Subcutaneous adipose tissue (tissue), 4 donors: ENCODE data around the gene HEPHL1. TPM values are rescaled to one million over a fixed set of nuclear protein-coding genes. Genes with fewer than 3 reads are reported as not detected.

Source experiments
- total RNA-seq, 4 donors: library from RNA; depleted of rRNA; stranded (reverse); fragments of >200 nt; gene quantifications; one replicate each; pipeline ENCODE4 v1.1.0, GENCODE V29; 2016
- TF ChIP-seq, protein P1 (sequence below): fragments of 450-650 bp; IDR thresholded peaks from one replicate; pipeline ENCODE4 v1.5.1; 2016; ENCODE audit warnings: low read depth, mild to moderate bottlenecking, control low read depth, antibody characterized with exemption, moderate library complexity

Gene HEPHL1
- total RNA-seq, 4 donors from 2014 or later = not detected

DNA sequence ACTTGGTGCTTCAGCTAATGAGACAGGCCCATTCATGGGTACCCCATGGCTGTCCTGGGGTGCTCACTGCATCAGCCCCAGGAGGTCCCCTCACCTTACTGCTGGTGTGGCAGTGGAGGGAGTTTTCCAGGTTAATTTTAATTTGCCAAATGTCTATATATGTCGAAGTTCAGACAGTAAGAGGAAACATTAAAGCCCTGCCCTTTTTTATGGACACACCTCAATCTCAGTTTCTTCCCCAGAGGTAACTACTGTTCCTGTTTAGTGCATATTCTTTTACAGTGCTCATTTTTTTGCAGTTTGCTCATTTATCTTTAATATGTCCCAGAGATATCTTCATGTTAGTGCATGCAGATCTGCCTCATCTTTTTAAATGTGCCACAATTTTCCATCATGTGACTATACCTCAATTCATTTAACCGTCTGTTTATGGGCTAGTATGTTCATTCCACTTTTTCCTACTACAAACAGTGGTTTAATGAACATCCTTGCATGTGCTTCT is 119.1 kb downstream of the HEPHL1 start:
- TF ChIP-seq, protein P1, sequence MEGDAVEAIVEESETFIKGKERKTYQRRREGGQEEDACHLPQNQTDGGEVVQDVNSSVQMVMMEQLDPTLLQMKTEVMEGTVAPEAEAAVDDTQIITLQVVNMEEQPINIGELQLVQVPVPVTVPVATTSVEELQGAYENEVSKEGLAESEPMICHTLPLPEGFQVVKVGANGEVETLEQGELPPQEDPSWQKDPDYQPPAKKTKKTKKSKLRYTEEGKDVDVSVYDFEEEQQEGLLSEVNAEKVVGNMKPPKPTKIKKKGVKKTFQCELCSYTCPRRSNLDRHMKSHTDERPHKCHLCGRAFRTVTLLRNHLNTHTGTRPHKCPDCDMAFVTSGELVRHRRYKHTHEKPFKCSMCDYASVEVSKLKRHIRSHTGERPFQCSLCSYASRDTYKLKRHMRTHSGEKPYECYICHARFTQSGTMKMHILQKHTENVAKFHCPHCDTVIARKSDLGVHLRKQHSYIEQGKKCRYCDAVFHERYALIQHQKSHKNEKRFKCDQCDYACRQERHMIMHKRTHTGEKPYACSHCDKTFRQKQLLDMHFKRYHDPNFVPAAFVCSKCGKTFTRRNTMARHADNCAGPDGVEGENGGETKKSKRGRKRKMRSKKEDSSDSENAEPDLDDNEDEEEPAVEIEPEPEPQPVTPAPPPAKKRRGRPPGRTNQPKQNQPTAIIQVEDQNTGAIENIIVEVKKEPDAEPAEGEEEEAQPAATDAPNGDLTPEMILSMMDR = no peak

DNA sequence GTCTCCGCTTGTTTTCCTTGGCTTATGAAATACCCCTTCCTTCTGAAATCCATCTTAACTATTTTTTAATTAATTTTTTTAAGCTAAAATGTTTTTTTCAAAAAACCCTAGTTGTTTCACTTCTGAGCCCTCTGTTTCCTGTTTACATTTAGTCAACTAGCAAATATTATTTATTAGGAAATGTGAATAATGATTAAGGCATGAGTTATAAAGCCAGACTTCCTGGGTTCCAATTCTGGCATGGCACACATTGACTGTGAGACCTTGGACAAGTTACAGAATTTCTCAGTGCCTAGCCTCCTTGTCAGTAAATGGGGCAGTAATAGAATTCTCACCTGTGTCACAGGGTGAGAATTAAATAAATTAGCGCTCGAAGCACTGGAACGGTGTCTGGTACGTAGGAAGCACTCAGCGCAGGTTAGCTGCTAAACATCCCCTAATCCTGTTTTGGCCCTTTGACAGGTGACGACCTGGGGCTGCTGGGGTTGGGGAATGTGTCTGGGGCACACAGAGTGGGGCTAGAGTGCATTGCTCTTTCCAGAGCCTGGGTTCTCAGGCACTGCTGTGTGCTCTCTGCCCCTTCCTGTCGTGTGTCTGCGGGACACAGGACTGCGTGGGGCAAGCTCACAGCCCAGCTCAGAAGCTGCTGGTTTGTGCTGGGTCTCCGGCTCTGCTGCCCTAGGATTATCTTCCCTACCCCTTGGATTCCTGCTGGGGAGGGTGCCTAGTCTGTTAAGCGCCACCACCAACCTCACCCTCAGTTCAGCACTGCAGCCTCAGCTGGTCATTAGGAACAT is 120.6 kb downstream of the HEPHL1 start:
- TF ChIP-seq, protein P1 = no peak

DNA sequence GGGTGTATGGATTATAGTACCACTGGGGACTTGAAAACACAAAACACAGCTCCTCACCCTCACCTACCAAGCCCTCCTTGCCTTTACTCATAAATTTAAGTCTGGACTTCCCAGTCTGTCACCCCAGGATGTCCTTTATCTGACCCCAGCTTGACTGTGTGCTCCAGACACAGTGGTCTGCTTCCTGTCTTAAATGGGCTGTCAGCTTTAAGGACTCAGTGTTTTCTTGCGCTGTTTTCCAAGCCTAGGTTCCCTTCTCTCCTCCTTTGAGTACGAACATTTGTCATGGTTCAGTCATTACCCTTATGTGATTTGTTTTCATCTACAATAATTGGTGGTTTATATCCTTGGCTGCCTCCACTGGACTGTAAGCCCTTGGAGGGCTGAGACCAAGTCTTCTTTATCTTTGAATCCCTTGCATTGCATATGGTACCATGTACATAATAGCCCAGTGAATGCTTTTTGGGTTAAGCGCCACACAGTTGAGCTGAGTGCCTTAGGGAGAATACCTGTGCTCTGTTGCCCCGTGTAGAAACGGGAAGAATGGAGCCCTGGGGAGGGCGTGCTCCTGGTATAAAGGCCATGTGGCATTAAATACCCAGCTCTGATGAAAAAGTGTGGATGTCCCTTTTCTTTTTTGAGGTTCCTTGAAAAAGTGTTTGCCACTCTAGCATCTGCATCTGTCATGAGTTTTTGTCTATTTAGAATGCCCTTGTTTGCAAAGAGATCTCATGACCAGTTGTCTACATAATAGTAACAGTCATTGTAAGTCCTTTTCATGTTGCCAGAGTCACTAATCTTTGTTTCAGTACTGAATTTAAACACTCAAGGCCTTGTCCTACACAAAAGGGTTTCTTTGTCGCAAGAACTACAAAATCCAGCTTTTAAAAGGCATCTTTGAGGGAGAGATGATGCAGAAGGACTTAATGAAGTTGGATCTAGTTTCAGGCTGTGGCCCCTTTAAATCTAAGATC is 121.4 kb downstream of the HEPHL1 start:
- TF ChIP-seq, protein P1 = no peak

DNA sequence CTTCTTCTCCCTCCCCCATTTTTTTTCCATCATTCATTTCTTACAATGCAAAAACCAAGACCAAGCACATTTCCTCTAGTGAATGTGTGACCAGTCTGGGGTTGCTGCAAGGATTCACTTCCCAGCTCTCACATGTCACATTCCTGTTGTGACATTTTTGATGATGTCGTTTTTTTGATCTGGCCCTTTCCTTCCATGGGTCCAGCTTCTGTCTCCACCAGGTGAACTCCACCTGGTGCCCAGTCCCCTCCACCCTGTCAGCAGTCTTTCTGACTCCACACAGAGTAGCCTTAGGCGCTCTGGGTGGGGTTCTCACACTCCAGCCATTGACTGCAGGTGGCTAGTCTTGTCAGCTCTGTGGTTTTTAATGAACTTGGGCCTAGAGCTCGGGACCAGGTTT is 123.1 kb downstream of the HEPHL1 start:
- TF ChIP-seq, protein P1 = no peak

DNA sequence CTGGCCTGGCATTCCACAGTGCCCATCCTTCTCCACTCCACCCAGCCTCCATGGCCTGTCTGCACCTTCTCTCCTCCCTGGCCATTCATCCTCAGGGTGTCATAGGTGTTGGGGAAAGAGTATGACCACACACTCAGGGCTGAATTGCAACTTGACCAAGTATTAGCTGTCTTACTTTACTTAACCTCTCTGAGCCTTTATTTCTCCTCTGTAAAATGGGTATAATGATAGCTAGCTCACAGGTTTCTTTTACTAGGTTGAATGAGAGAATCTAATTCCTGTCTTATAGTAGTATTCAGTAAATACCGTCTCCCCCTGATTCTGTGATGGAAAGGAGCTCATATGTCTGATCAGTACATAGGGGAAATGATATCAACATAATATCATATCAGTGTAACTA is 123.5 kb downstream of the HEPHL1 start:
- TF ChIP-seq, protein P1 = no peak

DNA sequence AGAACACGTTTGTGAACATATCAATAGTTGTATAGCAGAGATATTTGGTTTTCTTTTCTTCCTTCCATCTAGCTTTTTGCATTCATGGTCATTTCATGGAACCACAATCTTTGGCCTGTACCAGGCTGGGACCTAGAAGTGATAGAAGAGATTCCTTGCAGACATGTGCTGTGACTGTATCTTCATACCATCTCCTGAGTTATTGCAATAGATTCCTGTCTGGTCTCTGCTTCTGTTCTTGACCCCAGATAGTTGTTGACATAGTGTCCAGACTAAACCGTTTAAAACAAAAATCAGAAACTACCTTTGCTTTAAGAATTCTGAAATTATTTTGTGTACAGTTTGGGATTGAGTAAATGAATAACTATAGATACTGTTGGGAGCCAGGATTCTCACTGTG is 124.3 kb downstream of the HEPHL1 start:
- TF ChIP-seq, protein P1 = no peak

DNA sequence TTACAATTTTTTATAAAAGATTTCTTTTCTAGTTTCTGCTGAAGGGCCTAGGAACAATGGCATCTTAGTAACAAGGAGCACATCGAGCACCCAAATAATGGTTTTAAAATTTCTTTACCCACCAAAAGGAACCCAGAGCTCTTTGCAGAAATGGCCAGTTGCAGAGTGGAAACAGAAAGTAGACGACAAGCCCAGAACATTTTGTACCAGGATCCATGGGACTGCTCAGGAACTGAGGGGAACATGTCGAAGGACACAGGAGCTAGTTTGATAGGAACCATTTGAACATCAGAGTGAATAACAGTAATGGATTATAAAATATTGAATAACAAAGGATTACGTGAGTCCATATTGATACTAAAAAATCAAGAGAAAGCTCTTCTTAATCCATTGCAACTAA is 124.8 kb downstream of the HEPHL1 start:
- TF ChIP-seq, protein P1 = no peak
